Embryonic facial prominence (tissue), 1 donor: ENCODE results near the gene DENND2A.

Experiments
- DNase-seq: peaks from one replicate; pipeline ENCODE4 v3.0.0-alpha.2; 2016; ENCODE audit errors: extremely low spot score

Gene DENND2A

DNA sequence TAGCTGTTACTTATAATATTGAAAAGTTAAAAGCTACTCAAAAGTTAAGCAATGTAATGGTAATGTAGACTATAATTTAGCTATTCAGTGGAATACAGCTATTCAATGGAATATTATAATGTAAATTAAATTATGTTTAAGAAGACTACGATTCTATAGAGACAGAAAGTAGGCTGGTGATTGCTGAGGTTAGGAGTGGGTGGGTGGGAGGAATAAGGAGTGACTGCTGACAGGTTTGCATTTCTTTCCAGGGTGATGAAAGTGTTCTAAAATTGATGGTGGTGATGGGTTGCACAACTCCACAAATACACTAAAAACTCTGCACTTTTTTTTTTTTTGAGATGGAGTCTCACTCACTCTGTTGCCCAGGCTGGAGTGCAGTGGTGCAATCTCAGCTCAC, 21.4 kb downstream of the DENND2A start:
- DNase-seq: no peak

GRCh38 chr7:140618306-140618705, 22.3 kb downstream of the DENND2A start:
- no peak for DNase-seq

GRCh38 chr7:140617081-140617480, 23.5 kb downstream of the DENND2A start:
- no peak for DNase-seq

- DNase-seq: no peak
Measured at GRCh38 chr7:140616328-140616727, 24.3 kb downstream of the DENND2A start.

- DNase-seq: no peak
Measured at GRCh38 chr7:140611641-140612040, 29.0 kb downstream of the DENND2A start.

GRCh38 chr7:140610204-140611165, 30.1 kb downstream of the DENND2A start:
- DNase-seq: no peak

DNA sequence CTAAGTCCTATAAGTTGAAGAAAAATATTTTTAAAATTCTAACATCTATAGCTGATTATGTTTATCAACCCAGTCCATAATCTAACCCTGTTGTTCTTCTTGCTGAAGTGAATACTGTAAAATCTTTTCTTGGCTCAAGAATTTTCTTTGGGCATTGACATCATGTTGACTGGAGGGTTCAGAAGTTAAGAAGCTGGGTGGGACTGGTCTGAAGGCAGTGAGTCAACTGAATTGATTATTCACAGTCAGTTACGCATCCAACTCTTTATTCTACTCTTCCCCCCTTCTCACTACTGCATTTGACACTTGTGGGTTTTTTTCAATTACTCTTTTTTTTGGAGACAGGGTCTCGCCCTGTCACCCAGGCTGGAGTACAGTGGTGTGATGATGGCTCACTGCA, 31.0 kb downstream of the DENND2A start:
- no peak for DNase-seq

GRCh38 chr7:140607441-140607989, 33.1 kb downstream of the DENND2A start:
- DNase-seq: no peak

DNA sequence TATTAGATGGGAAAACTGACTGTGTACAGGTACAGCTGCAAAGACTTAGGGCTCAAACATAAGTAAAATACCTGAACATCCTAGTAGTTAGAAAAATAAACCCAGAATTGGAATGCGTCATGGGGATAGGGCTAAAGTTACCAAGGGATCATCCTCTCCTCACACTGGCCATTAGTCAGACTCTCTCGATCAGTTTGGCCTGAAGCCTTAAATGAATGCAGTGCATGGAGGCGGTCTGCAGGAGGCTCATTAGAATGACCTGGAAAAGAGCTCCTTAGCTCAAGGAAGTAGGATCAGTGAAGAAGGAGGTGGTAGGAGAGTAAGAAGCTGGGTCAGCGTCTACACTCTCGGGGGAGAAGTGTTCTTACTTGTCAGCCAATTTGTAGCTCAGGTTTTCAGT, 35.3 kb downstream of the DENND2A start:
- DNase-seq: no peak

GRCh38 chr7:140604760-140605159, 35.9 kb downstream of the DENND2A start:
- DNase-seq: no peak

GRCh38 chr7:140604076-140604475, 36.5 kb downstream of the DENND2A start:
- no peak for DNase-seq

DNA sequence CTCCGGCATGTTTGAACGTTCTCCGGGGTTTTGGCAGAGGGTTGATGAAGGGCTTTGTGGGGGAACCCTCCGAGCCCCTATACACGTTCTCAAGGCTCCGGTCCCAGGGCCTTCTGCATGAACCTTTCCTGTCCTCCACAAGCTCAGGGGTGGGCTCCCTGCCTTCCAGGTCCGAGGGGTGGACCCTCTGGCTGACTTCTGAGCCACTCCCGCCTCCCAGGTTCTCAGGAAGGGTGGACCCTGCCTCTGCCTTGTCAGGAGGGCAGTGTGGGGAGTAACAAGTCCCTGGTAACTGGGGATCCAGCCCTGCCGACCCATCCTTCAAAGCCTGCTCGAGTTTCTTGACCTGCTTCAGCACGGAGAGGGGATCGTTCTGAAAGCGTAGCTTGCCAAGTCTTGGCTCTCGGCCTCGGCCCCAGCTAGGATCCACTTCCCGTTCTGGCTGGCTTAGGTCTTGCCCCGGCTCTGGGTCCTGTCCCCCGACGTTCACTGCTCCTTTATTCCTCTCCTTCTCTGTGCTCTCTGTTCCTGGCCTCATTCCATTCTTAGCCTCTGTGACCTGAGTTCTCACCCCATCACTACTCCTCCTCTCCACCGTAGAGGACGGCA, 38.9 kb downstream of the DENND2A start:
- no peak for DNase-seq

- no peak for DNase-seq
Measured at GRCh38 chr7:140600341-140600740, 40.3 kb downstream of the DENND2A start.

DNA sequence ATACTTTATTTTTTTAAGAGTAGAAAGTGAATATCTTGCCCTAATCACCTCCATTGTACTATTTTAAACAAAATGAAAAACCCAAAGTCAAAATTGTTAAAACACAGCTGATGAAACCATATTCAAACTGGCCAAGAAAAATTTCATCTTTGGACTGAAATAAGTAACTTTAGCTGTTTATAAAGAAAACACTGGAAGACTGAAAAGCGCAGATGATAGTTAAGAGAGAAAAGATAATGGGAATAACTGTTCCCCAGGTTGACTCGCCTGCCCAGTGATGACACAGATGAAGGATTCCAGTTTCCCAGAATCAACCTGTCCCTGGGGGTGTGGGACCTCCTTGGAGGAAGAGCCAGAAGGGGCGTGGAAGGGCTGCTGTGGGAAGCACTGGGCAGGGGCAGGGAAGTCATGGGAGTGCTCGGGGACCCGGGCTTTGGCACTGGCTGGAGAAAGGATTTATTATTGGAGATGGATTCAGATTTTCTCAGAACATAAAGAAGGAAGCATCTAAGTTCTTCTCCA, 43.1 kb downstream of the DENND2A start:
- no peak for DNase-seq

- DNase-seq: no peak
Measured at GRCh38 chr7:140596519-140597427, 43.8 kb downstream of the DENND2A start.

DNA sequence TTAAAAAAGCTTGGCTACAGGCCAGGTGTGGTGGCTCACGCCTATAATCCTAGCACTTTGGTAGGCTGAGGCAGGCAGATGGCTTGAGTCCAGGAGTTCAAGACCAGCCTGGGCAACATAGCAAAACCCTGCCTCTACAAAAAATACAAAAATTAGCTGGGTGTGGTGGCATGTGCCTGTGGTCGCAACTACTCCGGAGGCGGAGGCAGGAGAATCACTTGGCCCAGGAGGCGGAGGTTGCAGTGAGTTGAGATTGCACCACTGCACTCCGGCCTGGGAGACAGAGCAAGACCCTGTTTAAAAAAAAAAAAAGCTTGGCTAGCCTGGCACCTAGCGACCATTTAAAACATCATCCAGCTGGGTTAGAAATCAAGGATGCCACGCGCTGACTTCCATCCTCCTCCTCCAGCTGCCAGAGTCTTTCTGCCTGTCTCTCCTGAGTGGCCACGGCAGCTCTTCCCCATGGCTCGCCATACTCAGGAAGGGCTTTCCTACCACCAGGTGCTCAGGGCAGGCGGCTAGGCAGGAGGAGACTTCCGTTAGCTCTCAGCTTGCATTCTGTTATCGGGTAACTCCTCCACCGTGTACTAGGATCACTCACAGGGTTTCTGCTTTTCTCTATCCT, 45.0 kb downstream of the DENND2A start:
- no peak for DNase-seq

GRCh38 chr7:140594131-140594691, 46.4 kb downstream of the DENND2A start:
- no peak for DNase-seq

DNA sequence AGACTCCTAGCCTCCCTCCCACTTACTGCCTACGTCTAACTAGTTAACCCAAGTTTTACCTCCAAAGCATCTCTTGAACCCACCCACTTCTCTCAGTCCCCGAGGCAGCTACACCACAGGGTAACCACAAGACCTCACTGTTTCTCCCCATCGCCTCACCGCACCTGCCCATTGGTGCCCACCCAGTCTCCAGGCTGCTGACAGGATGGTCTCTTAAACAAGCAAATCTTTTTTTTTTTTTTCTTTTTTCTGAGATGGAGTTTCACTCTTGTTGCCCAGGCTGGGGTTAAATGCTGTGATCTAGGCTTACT, 47.0 kb downstream of the DENND2A start:
- no peak for DNase-seq

- no peak for DNase-seq
Measured at GRCh38 chr7:140592964-140593671, 47.5 kb downstream of the DENND2A start.

GRCh38 chr7:140591180-140591902, 49.3 kb downstream of the DENND2A start:
- DNase-seq: no peak
